Ishikawa (cell line): Measurements from ENCODE around the gene MBNL3.

ENCODE experiments used
- CEBPB ChIP-seq: IDR thresholded peaks from 2 replicates; pipeline ENCODE4 v1.6.1; 2012
- CREB1 ChIP-seq: IDR thresholded peaks from 2 replicates; pipeline ENCODE4 v1.6.1; 2012; ENCODE audit warnings: low read depth
- EGR1 ChIP-seq: IDR thresholded peaks from 2 replicates; pipeline ENCODE4 v1.6.1; 2012
- EP300 ChIP-seq: IDR thresholded peaks from 2 replicates; pipeline ENCODE4 v1.6.1; 2012; ENCODE audit warnings: borderline replicate concordance
- FOXM1 ChIP-seq: IDR thresholded peaks from 2 replicates; pipeline ENCODE4 v1.6.1; 2012; ENCODE audit warnings: low read depth, borderline replicate concordance
- MAX ChIP-seq: IDR thresholded peaks from 2 replicates; pipeline ENCODE4 v1.6.1; 2012
- NFIC ChIP-seq: IDR thresholded peaks from 2 replicates; pipeline ENCODE4 v1.6.1; 2012
- RAD21 ChIP-seq: IDR thresholded peaks from 2 replicates; pipeline ENCODE4 v1.6.1; 2012; ENCODE audit warnings: low read depth
- REST ChIP-seq: IDR thresholded peaks from 2 replicates; pipeline ENCODE4 v1.6.1; 2012; ENCODE audit warnings: low read depth, mild to moderate bottlenecking
- TAF1 ChIP-seq: IDR thresholded peaks from 2 replicates; pipeline ENCODE4 v1.6.1; 2012; ENCODE audit warnings: low read depth, mild to moderate bottlenecking
- TCF12 ChIP-seq: IDR thresholded peaks from 2 replicates; pipeline ENCODE4 v1.6.1; 2012; ENCODE audit warnings: low read depth
- TEAD4 ChIP-seq: IDR thresholded peaks from 2 replicates; pipeline ENCODE4 v1.6.1; 2012
- USF1 ChIP-seq: IDR thresholded peaks from 2 replicates; pipeline ENCODE4 v1.6.1; 2012
- YY1 ChIP-seq: IDR thresholded peaks from 2 replicates; pipeline ENCODE4 v1.6.1; 2012; ENCODE audit warnings: low read depth
- ZBTB7A ChIP-seq: IDR thresholded peaks from 2 replicates; pipeline ENCODE4 v1.6.1; 2012; ENCODE audit warnings: low read depth

Gene MBNL3

GRCh38 chrX:132393485-132393884, 95.4 kb downstream of the MBNL3 start:
- no peak for TF ChIP-seq TEAD4
- TF ChIP-seq USF1, result no peak
- no peak for TF ChIP-seq REST
- TF ChIP-seq FOXM1, result no peak

GRCh38 chrX:132393085-132393484, 95.8 kb downstream of the MBNL3 start:
- TF ChIP-seq NFIC (no peak), CEBPB (no peak)

- TF ChIP-seq CREB1 (no peak), TEAD4 (no peak), ZBTB7A (no peak), YY1 (no peak), TAF1 (no peak), TCF12 (no peak), CEBPB (no peak), MAX (no peak), USF1 (no peak), EP300 (no peak), NFIC (no peak), REST (no peak), EGR1 (no peak), FOXM1 (no peak), RAD21 (no peak)
Observed at GRCh38 chrX:132390792-132391191, 98.0 kb downstream of the MBNL3 start.

- TF ChIP-seq TEAD4 (no peak), YY1 (no peak), TCF12 (no peak), MAX (no peak), CEBPB (no peak), NFIC (no peak), EGR1 (no peak), FOXM1 (no peak), EP300 (no peak)
Observed at GRCh38 chrX:132389480-132389879, 99.4 kb downstream of the MBNL3 start.

- no peak for TF ChIP-seq CEBPB
- no peak for TF ChIP-seq MAX
- TF ChIP-seq TCF12, result no peak
- no peak for TF ChIP-seq TAF1
- no peak for TF ChIP-seq EGR1
- no peak for TF ChIP-seq YY1
- no peak for TF ChIP-seq USF1
Observed at GRCh38 chrX:132388371-132388770, 100.5 kb downstream of the MBNL3 start.

- TF ChIP-seq FOXM1, result no peak
- no peak for TF ChIP-seq TEAD4
- TF ChIP-seq MAX, result no peak
- no peak for TF ChIP-seq CREB1
- TF ChIP-seq REST, result no peak
- no peak for TF ChIP-seq EP300
- TF ChIP-seq TAF1, result no peak
- TF ChIP-seq USF1, result no peak
- no peak for TF ChIP-seq YY1
- TF ChIP-seq NFIC, result no peak
- no peak for TF ChIP-seq TCF12
- no peak for TF ChIP-seq EGR1
- TF ChIP-seq CEBPB, result no peak
- no peak for TF ChIP-seq ZBTB7A
Observed at GRCh38 chrX:132384301-132384700, 104.5 kb downstream of the MBNL3 start.
